K562 (cell line): ENCODE measurements around the gene ZBTB33. TPM values are rescaled to one million over a fixed set of nuclear protein-coding genes. Genes with fewer than 3 reads are reported as not detected.

Experiments
- CEBPB ChIP-seq: fragments of 450-650 bp; IDR thresholded peaks from 2 replicates; pipeline ENCODE4 v1.6.1; 2016; ENCODE audit warnings: missing genetic modification characterization, missing compliant biosample characterization
- CHD2 ChIP-seq: IDR thresholded peaks from 2 replicates; pipeline ENCODE4 v1.6.1; 2011; ENCODE audit warnings: low read depth, low read length
- DPF2 ChIP-seq: fragments of 450-650 bp; IDR thresholded peaks from 2 replicates; pipeline ENCODE4 v1.6.1; 2016
- ESRRB ChIP-seq: fragments of 250-450 bp; sonication (Bioruptor Pico); IDR thresholded peaks from 2 replicates; pipeline ENCODE4 v1.5.0; 2020; ENCODE audit warnings: mild to moderate bottlenecking, moderate library complexity, borderline replicate concordance
- ETV6 ChIP-seq, 3 experiments: fragments of 150-350 bp in 1 of 3; sonication (generic) in 1 of 3; formaldehyde crosslinking in 1 of 3; IDR thresholded peaks; 2 replicates each; pipeline versions ENCODE4 v1.6.1 to v1.8.0; 2014 to 2022; ENCODE audit warnings: borderline replicate concordance in 2 of 3, low read depth in 2 of 3, antibody characterized with exemption in 1 of 3, low read length in 1 of 3, mild to moderate bottlenecking in 1 of 3, missing genetic modification reagents in 1 of 3
- HEY1 ChIP-seq: fragments of 250-450 bp; sonication (Bioruptor Pico); IDR thresholded peaks from 2 replicates; pipeline ENCODE4 v1.5.0; 2020; ENCODE audit warnings: mild to moderate bottlenecking, moderate library complexity, borderline replicate concordance
- KDM2B ChIP-seq: fragments of 250-450 bp; sonication (Bioruptor Pico); IDR thresholded peaks from 2 replicates; pipeline ENCODE4 v1.8.0; 2021; ENCODE audit warnings: mild to moderate bottlenecking, moderate library complexity
- MTA2 ChIP-seq: fragments of 450-650 bp; IDR thresholded peaks from 2 replicates; pipeline ENCODE4 v1.6.1; 2016; ENCODE audit warnings: low read depth
- MTF1 ChIP-seq: fragments of 250-450 bp; sonication (Bioruptor Pico); IDR thresholded peaks from 2 replicates; pipeline ENCODE4 v1.9.0; 2021; ENCODE audit warnings: moderate library complexity, mild to moderate bottlenecking, inconsistent platforms, borderline replicate concordance
- PHF8 ChIP-seq: fragments of 200-600 bp; sonication (generic); IDR thresholded peaks from 2 replicates; pipeline ENCODE4 v1.6.1; 2012; ENCODE audit warnings: mixed run types, mild to moderate bottlenecking, inconsistent platforms, low read length, moderate library complexity, borderline replicate concordance
- PYGO2 ChIP-seq: fragments of 450-650 bp; IDR thresholded peaks from 2 replicates; pipeline ENCODE4 v1.6.1; 2016; ENCODE audit warnings: mild to moderate bottlenecking, missing genetic modification characterization, moderate library complexity, missing compliant biosample characterization
- RFX1 ChIP-seq: fragments of 450-650 bp; IDR thresholded peaks from 2 replicates; pipeline ENCODE4 v1.6.1; 2016; ENCODE audit warnings: mild to moderate bottlenecking, moderate library complexity
- XRCC5 ChIP-seq: fragments of 200-400 bp; formaldehyde crosslinking; IDR thresholded peaks from 2 replicates; pipeline ENCODE4 v1.6.1; 2017; ENCODE audit warnings: low read depth, mild to moderate bottlenecking, low read length
- ZBTB8A ChIP-seq: fragments of 450-650 bp; IDR thresholded peaks from 2 replicates; pipeline ENCODE4 v1.6.1; 2018; ENCODE audit warnings: mild to moderate bottlenecking, moderate library complexity; ENCODE audit not compliant: partially characterized antibody
- ZNF175 ChIP-seq: fragments of 200-800 bp; sonication (Bioruptor generic); IDR thresholded peaks from 2 replicates; pipeline ENCODE4 v1.6.1; 2016; ENCODE audit warnings: low read depth, mild to moderate bottlenecking, missing genetic modification characterization, missing compliant biosample characterization
- ZNF436 ChIP-seq: fragments of 250-450, 450-650 bp; sonication (Bioruptor Pico); formaldehyde crosslinking; IDR thresholded peaks from 2 replicates; pipeline ENCODE4 v1.7.0; 2020; ENCODE audit warnings: mild to moderate bottlenecking
- ZNF740 ChIP-seq, 3 experiments: fragments of 200-800 bp in 1 of 3; sonication (Bioruptor generic) in 1 of 3; sonication (generic) in 1 of 3; formaldehyde crosslinking in 1 of 3; IDR thresholded peaks; 2 replicates each; pipeline versions ENCODE4 v1.6.1 to v1.8.0; 2016 to 2022; ENCODE audit warnings: mild to moderate bottlenecking in 2 of 3, missing compliant biosample characterization in 2 of 3, missing genetic modification characterization in 2 of 3, missing genetic modification reagents in 1 of 3
- ZNF77 ChIP-seq: fragments of 250-450 bp; sonication (Bioruptor Pico); IDR thresholded peaks from 2 replicates; pipeline ENCODE4 v1.5.0; 2020
- ZNF785 ChIP-seq: fragments of 250-450 bp; sonication (Bioruptor Pico); IDR thresholded peaks from 2 replicates; pipeline ENCODE4 v1.4.0; 2020; ENCODE audit warnings: mild to moderate bottlenecking
- ZSCAN29 ChIP-seq: fragments of 450-650 bp; IDR thresholded peaks from 2 replicates; pipeline ENCODE4 v1.6.1; 2017
- polyA plus RNA-seq, 8 experiments: library from polyadenylated mRNA; depleted of rRNA in 4 of 8; stranded (reverse) in 5 of 8; unstranded in 3 of 8; fragments of >200 nt; fragmentation: Nextera tagmentation in 2 of 8; fragmentation: Illumina TruSeq in 1 of 8; extraction: Ambion mirVana in 2 of 8; extraction: Trizol in 1 of 8; gene quantifications; 2 replicates each; pipeline versions ENCODE4 v1.2.1 to v1.2.3, GENCODE V29; 2011 to 2014; ENCODE audit warnings: inconsistent platforms in 1 of 8, missing spikeins in 1 of 8
- total RNA-seq, 7 experiments: library from RNA; depleted of rRNA in 6 of 7; stranded (reverse); fragments of >200 nt in 6 of 7; fragmentation: Illumina TruSeq in 2 of 7; extraction: Trizol in 2 of 7; gene quantifications; 2 replicates each; pipeline versions ENCODE4 v1.2.1 to v1.2.3, GENCODE V29; 2011 to 2021; ENCODE audit warnings: low replicate concordance in 1 of 7
- TF ChIP-seq, protein P1 (sequence below): fragments of 450-650 bp; formaldehyde crosslinking; IDR thresholded peaks from 2 replicates; pipeline ENCODE4 v1.4.0; 2020; ENCODE audit warnings: mild to moderate bottlenecking
- TF ChIP-seq, protein P2 (sequence below): fragments of 450-650 bp; IDR thresholded peaks from 2 replicates; pipeline ENCODE4 v1.7.1; 2018; ENCODE audit warnings: mild to moderate bottlenecking, low read depth; ENCODE audit not compliant: partially characterized antibody
- TF ChIP-seq, protein P3 (sequence below): fragments of 450-650 bp; formaldehyde crosslinking; IDR thresholded peaks from 2 replicates; pipeline ENCODE4 v1.4.0; 2020; ENCODE audit warnings: mild to moderate bottlenecking, moderate library complexity

The ZBTB33 gene
- total and polyA plus RNA-seq, 9 of the 15 experiments (the other 6 are each of a cell fraction or from before 2014, with no cell fraction given) = 5.6 to 29.8 (median 15.6) TPM

DNA sequence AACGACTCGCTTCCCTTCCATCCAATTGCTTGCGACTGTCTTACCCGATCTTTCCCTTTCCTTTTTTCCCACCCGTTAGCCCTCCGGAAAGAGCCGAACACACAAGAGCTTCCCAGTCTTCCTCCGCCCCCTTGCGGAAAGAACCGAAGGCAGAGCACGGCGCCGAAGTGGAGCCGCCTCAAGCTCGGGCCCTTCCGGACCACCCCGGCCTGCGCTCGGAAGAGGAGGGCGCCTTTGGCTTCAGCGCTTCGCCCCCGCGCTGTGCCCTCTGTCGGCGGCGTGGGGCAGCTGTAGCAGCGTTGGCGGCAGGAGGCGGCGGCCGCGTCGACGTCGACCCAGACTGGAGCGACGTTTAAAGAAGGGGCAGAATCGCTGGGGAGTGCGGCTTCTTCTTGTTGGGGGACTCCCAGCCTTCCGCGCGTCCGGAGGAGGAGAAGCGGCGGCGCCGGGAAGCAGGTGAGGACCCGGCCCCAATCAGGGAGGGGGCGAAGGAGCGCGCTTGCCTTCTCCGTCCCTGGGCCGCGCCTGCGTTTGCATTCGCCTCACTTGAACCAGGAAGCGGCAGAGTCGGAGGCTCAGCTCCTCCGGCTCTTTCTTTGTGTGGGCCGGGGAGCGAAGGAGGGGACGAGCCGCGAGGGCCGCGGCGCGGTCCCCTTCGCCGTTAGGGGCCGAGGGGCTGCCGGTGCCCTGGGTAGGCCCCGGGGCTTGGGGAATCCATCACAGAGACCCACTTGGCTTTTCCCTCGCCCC is at the start of gene ZBTB33 (continued):
- TF ChIP-seq PHF8 (peak; percentile 64; the same call in 1 of the 2 replicates), RFX1 (no peak), DPF2 (no peak), ETV6 (IDR thresholded peaks at IDR 0.05; ENCODE audit: borderline replicate concordance in 1 of 2, low read depth in 2 of 2, low read length in 1 of 2) (no peak), ETV6 (CRISPR knock-in tag; IDR thresholded peaks at IDR 0.05; ENCODE audit: borderline replicate concordance) (no peak), XRCC5 (peak; percentile 82), ZNF175 (no peak), KDM2B (CRISPR knock-in tag) (no peak), ESRRB (CRISPR knock-in tag) (no peak), ZNF77 (CRISPR knock-in tag) (no peak), ZSCAN29 (no peak), ZNF436 (no peak), ZBTB8A (no peak), MTF1 (CRISPR knock-in tag) (no peak), PYGO2 (no peak), CEBPB (tag) (no peak), CHD2 (no peak), HEY1 (CRISPR knock-in tag) (no peak), MTA2 (no peak), ZNF785 (CRISPR knock-in tag) (no peak), ZNF740 (CRISPR knock-in tag; IDR thresholded peaks at IDR 0.05) (no peak; the same call in 1 of the 2 replicates), ZNF740 (tag; IDR thresholded peaks at IDR 0.05) (no peak)
- TF ChIP-seq, protein P1, sequence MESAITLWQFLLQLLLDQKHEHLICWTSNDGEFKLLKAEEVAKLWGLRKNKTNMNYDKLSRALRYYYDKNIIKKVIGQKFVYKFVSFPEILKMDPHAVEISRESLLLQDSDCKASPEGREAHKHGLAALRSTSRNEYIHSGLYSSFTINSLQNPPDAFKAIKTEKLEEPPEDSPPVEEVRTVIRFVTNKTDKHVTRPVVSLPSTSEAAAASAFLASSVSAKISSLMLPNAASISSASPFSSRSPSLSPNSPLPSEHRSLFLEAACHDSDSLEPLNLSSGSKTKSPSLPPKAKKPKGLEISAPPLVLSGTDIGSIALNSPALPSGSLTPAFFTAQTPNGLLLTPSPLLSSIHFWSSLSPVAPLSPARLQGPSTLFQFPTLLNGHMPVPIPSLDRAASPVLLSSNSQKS (CRISPR knock-in tag) = no peak
- TF ChIP-seq, protein P2, sequence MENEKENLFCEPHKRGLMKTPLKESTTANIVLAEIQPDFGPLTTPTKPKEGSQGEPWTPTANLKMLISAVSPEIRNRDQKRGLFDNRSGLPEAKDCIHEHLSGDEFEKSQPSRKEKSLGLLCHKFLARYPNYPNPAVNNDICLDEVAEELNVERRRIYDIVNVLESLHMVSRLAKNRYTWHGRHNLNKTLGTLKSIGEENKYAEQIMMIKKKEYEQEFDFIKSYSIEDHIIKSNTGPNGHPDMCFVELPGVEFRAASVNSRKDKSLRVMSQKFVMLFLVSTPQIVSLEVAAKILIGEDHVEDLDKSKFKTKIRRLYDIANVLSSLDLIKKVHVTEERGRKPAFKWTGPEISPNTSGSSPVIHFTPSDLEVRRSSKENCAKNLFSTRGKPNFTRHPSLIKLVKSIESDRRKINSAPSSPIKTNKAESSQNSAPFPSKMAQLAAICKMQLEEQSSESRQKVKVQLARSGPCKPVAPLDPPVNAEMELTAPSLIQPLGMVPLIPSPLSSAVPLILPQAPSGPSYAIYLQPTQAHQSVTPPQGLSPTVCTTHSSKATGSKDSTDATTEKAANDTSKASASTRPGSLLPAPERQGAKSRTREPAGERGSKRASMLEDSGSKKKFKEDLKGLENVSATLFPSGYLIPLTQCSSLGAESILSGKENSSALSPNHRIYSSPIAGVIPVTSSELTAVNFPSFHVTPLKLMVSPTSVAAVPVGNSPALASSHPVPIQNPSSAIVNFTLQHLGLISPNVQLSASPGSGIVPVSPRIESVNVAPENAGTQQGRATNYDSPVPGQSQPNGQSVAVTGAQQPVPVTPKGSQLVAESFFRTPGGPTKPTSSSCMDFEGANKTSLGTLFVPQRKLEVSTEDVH = no peak
- TF ChIP-seq, protein P3, sequence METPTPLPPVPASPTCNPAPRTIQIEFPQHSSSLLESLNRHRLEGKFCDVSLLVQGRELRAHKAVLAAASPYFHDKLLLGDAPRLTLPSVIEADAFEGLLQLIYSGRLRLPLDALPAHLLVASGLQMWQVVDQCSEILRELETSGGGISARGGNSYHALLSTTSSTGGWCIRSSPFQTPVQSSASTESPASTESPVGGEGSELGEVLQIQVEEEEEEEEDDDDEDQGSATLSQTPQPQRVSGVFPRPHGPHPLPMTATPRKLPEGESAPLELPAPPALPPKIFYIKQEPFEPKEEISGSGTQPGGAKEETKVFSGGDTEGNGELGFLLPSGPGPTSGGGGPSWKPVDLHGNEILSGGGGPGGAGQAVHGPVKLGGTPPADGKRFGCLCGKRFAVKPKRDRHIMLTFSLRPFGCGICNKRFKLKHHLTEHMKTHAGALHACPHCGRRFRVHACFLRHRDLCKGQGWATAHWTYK = no peak
